ENCODE results near the gene PDGFRA.

DNA sequence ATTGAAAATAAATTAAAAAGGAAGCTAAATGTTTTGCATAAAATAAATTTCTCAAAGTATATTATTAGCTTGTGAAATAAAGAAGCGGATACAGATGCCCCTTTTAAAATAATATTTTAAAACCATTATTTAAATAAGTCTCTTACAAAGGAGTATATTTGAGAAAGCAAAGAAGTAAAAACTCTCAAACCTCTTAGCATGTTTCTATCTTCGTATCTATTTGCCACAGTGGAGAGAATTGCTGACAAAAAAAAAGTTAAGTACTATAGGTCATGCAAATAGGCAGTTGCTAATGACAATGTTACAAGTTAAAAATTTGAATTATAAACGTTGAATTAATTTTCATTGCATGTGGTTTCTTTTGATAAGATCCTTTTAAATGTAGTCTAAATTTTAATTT is 44.5 kb upstream of the PDGFRA start:
- no peak for TF ChIP-seq REPIN1 (tag by site-specific recombination; IDR thresholded peaks at IDR 0.05; ENCODE audit: low read depth)
- no peak for TF ChIP-seq ZNF140 (tag by site-specific recombination; IDR thresholded peaks at IDR 0.05)
- TF ChIP-seq ZBTB1 (tag by site-specific recombination; IDR thresholded peaks at IDR 0.05), result no peak
- no peak for TF ChIP-seq ZNF114 (tag by site-specific recombination; IDR thresholded peaks at IDR 0.05)
- TF ChIP-seq ZBTB49 (tag by site-specific recombination; IDR thresholded peaks at IDR 0.05; ENCODE audit: low read depth), result no peak
- TF ChIP-seq ZFP69B (tag by site-specific recombination; IDR thresholded peaks at IDR 0.05), result no peak
- TF ChIP-seq REST (tag by site-specific recombination; IDR thresholded peaks at IDR 0.05), result no peak
- TF ChIP-seq, protein P1, sequence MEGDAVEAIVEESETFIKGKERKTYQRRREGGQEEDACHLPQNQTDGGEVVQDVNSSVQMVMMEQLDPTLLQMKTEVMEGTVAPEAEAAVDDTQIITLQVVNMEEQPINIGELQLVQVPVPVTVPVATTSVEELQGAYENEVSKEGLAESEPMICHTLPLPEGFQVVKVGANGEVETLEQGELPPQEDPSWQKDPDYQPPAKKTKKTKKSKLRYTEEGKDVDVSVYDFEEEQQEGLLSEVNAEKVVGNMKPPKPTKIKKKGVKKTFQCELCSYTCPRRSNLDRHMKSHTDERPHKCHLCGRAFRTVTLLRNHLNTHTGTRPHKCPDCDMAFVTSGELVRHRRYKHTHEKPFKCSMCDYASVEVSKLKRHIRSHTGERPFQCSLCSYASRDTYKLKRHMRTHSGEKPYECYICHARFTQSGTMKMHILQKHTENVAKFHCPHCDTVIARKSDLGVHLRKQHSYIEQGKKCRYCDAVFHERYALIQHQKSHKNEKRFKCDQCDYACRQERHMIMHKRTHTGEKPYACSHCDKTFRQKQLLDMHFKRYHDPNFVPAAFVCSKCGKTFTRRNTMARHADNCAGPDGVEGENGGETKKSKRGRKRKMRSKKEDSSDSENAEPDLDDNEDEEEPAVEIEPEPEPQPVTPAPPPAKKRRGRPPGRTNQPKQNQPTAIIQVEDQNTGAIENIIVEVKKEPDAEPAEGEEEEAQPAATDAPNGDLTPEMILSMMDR (tag by site-specific recombination; IDR thresholded peaks at IDR 0.05), result no peak
- TF ChIP-seq KLF9 (tag by site-specific recombination; IDR thresholded peaks at IDR 0.05; ENCODE audit: low read depth), result no peak
- TF ChIP-seq SP2 (tag by site-specific recombination; IDR thresholded peaks at IDR 0.05), result no peak
- TF ChIP-seq ZNF747 (tag by site-specific recombination; IDR thresholded peaks at IDR 0.05), result no peak

All from HEK293 (cell line).